HG03095 (cell line): ENCODE measurements around the gene BPGM.
A peak's percentile ranks its signal among the peaks of the same experiment; 100 is the strongest.

Experiments
- ATAC-seq: cut with Tn5 transposase; IDR thresholded peaks from one replicate; pipeline ENCODE4 v1.9.1; 2021; ENCODE audit warnings: moderate library complexity; ENCODE audit not compliant: unreplicated experiment

The BPGM gene

DNA sequence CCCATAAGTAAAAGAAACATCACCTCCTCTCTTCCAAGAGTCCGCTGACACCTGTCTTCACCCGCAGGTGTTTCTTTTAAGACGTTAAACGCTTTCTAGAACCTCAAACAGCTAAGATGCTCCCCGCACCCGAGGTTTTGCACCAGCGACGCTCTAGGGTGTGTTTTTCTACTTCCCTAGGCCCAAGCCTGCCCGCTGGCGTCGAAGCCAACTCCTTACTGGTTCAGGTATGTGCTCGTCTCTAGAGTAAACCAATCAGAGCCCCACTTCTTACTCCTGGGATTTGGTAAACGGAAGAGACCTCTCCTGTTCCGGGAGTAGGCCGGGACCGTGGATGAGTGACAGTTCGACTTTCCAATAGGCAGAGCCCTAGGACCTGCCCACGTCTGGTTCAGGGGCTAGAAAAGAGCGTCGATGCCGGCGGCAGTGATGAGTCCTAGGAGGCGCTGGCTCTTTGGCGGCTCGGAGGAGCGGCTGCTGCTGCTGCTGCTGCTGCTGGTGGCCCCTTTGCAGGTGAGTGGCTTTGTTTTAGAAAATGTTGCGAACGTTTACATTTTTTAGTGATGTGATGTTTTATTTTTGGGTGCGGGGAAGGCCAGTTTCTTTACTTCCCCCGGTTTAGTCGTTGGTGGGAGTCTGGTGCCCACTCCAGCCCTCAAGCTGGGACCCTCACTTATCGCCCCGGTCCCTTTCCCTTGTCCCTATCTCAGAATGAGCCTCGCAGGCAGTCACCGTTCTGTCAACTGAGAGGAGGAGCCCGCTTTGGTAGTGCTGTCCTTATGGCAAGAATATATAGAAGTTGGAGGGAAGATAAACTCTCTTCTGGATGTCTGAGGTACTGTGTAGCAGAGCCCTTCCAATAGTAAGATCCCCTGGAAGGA lies at the start of gene BPGM:
Gene BPGM, plus strand, starts transcription at position 429 of the 881 bp plus-strand sequence. CDS start 14,655 bp downstream, outside the sequence.
- peak; percentile 97 for ATAC-seq

DNA sequence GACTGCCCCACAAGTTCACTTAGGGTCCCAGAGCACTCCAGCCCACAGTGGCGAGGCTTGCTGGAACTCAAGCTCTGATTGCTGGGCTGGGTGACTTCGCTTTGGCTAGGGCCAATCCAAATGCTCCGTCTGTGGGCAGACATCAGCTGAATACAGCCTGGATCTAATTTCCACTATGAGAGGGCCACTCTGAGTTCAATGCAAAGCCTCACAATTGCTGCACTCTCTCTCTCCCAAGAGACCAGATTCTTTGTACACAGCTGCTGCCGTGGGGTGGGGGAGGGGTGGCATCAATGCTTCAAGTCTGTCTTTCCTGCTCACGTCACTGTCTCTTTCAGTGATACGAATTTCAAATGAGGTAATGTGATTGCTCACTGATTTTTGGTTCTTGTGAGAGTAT lies 47.3 kb upstream of the BPGM start:
- ATAC-seq = no peak

DNA sequence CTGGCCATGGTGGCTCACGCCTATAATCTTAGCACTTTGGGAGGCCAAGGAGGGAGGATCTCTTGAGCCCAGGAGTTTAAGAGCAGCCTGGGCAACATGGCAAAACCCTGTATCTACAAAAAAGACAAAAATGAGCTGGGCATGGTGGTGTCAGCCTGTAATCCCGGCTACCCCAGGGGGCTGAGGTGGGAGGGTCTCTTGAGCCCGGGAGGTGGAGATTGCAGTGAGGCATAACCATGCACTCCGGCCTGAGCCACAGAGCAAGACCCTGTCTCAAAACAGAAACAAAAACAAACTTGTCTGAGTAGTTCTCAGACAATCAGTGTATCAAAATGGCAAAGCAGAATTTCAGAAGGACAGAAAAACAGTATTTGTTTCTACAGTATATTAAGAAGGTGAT lies 45.2 kb upstream of the BPGM start:
- no peak for ATAC-seq

DNA sequence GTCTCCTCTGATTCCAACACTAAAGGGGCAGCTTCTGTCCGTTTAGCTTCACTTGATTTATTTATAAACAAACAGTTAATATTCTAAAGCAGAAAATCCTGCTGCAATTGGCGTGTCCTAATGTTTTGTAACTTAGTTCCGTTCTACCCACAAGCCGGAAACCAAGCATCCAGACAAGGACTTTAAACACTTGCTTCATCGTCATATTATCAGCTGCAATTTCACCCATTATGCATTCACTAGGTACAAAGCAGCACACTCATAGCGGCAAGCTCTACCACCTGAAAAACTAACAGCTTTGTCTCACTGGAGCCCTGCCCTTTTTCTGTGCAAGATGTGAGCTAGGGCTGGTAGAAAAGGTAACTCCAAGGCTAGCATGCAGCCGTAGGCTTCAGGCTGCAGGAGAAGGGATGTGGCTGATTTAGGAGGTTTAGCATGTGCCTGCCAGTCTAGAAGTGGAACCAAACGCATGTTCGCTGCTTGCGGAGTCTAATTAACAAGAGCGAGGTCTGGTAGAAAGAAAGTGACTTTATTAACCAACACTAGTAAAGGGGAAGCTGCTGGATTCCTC lies 43.7 kb upstream of the BPGM start:
- no peak for ATAC-seq

DNA sequence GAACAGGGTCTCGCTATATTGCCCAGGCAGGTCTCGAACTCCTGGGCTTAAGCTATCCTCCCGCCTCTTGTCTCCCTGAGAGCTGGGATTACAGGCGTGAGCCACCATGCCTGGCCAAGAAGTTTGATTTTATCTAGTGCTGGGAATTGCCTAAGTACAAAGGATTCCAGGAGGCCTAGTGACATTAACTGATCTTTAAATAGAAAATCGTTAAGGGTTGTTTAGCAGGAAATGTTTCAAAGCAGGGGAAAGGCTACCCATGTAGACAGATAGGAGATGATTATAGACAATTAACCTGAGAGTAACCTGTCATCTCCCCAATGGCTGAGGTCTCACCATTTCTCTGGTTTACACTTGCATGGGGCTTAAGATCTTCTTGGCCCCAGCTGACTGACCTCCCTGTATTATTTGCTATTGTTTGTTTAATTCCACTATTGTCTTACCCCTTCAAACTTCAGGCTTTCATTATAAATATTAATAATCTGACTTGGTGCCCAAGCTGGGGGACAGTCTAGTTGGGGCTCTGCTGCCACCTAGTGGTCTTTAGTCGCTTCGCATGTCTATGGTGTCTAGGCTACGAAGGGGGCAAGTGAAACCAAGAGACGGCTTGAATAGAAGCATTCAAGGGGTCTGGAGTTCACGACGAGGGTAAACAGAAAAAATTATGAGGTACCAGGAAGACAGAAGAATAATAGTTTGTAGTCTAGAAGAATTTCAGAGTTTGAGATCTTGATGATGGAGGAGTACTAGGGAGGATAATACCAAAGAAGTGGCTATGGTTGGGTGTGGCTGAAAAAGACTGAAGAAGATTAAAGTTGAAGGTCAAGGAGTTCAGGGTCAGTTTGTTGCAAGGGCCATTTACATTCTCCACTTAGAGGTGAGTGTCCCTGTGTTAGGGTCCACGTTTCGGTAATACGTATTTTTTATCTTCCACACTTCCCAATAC lies 40.4 kb upstream of the BPGM start:
- peak; percentile 65 for ATAC-seq

DNA sequence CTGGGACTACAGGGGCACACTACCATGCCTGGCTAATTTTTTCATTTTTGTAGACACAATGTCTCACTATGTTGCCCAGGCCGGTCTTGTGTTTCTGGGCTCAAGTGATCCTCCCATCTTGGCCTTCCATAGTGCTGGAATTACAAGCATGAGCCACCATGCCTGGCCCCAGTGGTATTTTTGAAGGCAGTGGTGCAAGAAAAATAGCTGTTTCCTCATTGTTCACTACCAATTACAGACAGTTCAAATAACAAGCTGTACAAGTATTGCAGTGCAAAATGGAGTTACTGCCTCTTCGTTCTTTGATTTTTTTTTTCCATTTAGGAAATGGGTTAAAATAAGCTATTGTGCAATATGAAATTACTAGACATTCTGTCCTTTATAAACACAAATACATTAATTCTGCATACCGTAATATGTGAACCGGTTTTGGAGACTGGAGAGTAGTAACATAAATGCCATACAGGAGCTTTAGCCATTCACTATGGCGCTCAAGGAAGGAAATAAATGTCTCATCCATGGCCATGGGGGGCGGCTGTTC lies 35.0 kb upstream of the BPGM start:
- no peak for ATAC-seq

DNA sequence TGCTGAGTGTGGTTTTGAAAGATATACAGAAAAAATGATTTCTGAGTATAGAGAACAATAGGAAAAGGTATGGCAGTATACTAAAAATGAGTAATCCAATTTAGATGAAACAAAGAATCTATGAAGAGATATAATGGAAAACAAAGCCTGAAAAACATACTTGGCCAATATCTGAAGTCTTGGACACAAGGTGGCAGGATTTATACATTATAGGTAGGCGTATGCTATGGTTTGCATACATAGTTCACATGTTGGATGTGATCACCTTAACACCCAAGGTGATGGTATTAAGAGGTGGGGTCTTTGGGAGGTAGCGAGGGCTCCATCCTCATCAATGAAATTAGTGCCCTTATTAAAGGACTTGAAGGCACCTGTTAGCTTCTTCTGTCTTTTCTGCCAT lies 34.5 kb upstream of the BPGM start:
- no peak for ATAC-seq

DNA sequence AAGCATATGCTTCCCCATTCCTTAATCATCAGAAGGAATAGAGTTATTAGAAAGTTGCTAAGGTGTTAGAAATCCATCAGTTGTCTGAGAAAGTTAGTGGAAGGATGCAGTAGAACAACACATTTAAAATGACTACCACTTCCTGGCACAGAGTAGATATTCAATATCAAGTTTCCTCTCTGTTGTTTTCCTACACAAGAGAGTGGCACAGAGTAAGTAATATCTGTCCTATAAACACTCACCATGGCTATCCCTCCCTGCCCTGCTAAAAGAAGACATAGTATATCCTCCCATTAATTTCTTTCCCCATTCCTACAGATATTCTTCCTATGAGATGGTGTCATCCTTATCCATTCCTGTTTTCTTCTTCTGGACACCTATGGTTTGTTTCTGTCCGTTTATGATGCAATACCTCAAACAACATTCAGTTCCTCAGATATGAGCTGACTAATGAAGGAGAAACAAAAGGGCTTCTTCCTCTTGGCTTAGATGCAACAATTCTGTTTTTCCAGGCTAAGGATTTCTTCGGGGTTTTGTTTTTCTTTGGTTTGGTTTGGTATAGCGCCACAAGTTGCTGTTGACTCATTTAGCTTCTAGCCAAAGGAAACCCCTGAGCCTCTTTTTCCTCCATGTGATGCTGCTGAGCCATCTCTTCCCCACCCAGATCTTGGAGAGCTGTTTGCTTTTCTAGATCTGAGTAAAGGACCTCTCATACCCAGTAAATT lies 32.9 kb upstream of the BPGM start:
- no peak for ATAC-seq

DNA sequence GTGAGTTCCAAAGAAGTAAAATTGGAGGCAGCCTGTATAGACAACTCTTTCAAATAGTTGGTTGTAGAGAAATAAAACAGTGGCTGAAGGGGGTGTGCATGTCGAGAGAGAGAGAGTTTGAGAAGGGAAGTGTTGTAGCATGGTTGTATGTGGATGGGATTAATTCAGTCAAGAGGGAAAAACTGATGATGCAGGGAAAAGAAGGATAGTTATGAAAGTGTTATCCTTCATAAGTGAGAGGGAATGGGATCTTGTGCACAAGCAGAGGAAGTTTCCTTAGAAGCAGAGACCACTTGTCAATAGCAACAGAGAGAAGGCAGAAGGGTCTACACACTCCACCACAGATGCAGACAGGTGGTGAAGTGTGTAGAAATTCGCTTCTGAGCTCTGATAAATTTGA lies 30.0 kb upstream of the BPGM start:
- no peak for ATAC-seq

DNA sequence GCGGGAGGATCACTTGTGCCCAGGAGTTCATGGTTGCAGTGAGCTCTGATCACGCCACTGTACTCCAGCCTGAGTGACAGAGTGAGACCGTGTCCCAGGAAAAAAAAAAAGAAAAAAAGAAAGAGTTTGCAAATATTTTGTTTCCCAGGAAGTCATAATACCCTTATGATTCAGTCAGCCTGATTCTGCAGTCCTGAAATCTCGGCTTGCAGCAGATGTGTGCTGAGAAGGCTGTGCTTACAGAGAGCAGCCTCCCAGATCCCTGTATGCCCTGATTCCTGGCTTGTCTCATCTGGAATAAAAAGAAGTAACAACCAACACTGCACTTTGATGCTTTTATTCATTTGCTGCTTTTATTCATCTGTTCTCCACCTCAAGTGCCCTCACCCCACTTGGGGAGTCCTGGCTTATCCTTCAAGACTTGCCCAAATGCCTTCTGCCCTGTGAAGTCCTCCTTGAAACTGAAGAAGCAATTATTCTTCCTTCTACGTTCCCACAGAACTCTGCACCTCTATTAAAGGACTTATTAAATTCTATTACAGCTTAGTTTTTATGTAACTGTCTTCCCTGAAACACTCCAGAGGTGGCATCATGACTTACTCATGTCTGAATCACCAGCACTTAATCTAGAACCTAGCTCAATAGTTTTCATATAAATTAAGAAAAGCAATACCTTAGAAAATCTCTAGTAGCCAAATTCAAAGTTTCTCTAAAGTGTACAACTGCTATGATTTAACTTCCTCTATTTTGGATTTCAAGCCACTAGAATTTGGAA lies 27.7 kb upstream of the BPGM start:
- ATAC-seq = no peak

DNA sequence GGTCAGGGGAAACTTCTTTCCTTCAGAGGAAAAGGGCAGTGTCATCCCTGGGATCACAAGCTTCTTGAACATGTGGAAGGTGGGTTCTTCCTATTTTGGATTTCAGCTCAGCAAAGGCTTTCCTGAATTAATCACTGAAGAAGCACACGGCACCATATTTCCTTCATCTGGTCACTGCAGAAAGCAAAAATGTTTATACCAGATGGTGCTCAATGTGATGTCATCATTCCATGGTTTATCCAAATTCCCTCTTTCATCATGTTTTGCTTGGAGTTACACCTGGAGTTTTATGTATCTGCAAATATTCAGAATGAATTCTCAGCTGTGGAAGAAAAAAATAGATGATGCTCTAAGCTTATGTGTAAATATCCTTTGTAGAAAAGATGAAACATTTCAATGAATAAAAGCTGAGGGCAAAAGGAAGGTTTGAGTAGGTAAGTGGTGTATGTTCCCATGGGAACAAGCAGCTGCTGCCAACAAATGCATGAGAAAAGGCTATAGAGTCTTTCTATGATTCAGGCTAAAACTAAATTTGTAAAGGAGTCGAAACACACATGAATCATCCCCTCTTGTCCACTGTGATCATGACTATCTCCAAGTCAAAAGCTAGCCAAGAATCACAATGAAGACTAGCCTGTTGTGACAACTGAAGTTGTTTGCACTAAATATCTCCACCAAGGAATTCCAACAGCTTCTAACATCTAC lies 26.9 kb upstream of the BPGM start:
- ATAC-seq = no peak

DNA sequence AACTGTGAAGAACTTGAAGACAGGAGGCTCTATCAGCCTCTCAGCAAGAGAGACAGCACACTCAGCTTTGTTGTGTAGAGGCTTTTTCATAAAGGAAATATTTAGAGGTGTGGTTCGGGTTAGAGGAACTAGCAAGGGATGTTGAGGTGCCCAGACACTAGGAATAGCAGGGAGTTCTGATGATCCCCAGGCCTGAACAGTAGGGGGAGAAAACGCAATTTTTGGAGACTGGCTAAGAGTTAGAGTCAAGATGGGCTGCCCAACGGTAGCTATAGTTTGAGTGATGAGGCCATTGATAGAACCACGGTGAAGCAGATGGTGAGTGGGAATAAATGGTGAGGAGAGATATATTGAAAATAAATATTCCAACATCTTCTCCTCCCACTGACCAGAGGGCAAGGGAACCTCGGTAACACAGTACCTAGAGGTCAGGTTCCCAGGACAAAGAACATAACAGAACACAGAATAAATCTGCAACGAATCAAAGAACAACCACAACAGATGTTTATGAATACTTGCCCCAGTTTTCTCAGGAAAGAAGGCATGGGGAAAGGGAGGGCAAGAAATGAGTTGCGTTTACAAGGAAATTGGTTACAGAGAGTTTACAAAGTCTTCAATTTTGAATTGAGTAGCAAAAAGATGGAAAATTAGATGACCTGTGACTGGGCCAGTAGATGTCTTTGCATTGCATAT lies 24.2 kb upstream of the BPGM start:
- no peak for ATAC-seq

DNA sequence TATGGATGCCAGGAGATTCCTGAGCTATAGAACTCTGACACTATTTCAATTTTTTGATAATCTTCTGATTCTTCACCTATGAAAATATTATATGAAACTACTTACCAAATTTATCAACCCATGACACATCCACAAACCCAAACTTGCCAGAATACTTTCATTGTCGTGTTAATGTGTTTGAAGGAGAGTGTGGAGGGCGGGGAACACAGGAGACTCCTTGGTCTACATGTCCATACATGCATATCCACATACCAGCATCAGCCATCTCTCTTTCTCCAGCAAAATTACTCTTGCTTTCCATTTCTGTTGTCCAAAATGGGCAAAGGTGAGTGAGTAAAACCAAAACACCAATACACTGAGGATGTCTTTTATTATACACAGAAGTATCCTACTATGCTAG lies 23.5 kb upstream of the BPGM start:
- ATAC-seq = no peak

DNA sequence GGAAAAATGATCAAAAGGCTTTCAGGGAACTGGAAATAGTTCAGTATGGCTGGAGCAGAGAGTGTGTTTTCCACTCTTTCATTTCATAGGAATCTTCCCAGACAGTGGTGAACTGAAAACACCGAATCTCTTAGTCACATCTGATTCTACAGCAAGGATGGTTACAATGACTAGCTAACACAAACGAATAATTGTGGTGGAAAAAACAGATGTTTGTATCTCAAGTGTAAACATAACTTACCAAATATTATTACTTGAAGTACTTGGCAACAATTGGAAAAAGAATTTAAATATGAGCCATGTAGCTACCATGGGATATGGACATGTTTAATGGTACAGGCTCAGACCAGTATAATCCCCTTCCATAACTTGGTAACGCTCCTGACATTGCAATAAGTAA lies 21.1 kb upstream of the BPGM start:
- no peak for ATAC-seq

DNA sequence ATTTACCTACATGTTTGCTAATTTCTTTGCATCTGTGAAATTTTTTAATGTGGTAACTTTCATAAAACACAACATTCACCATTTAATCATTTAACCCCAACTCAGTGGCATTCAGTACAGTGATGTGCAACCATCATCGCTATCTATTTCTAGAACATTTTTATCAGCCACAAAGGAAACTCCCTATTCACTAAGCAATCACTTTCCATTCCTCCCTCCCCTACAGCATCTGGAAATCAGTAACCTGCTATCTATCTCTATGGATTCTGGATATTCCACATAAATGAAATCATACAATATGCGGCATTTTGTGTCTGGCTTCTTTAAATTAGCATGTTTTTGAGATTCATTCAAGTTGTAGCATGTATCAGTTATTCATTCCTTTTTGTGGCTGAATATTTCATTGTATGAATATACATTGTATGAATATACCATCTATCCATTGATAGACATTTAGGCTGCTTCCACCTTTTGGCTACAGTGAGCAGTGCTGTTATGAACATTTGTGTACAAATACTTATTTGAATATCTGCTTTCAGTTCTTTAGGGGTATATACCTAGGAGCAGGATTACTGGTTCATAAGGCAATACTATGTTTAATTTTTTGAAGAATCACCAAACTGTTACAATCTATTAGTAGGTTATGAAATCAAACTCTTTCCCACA lies 19.4 kb upstream of the BPGM start:
- no peak for ATAC-seq

DNA sequence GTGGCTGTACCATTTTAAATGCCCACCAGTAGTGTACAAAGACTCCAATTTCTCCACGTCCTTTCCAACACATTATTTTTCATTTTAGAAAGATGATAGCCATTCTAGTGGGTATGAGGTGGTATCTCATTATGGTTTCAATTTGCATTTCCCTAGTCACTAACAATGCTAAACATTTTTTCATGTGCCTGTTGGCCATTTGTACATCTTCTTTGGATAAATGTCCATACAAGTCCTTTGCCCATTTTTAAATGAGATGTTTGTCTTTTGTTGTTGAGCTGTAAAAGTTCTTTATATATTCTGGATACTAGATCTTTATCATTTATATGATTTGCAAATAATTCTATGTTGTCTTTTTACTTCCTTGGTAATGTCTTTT lies 18.9 kb upstream of the BPGM start:
- ATAC-seq = no peak

DNA sequence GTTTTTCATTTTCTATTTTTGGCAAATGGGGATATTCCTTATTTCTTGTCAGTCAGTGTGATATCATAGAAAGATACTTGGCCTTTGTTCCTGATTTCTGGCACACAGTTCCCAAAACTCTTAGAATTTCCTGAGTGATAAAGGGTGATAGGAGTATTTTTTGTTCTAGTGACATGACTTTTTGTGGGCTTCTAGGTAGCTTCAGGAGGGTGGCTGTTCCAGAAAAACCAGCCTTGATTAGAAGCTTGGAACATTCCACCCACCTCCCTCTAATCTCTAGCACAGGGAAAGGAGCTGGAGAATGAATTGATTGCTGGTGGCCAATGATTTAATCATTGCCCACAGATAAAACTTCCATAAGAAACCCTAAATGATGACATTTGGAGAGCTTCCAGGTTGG lies 17.2 kb upstream of the BPGM start:
- ATAC-seq = no peak

DNA sequence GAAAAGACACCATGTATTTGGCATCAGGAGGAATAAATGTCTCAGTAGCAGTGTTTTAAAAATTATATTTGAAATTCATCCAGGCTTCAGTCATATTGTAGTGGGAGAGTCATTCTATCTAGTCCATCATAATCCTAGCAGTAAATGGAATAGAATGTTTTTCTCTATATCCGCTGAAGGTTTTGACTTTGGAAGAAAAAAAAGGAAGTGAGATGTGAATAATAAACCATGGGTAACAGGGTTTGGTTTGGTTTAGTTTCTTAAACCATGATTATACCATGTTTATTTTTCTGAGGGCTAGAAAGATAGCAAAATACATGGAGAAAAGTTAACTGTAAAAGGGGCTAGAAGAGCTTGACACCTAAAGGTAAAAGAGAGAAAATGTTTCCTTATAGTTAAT lies 16.4 kb upstream of the BPGM start:
- no peak for ATAC-seq
